Parathyroid adenoma (tissue), 2 donors: ENCODE results near the gene ELL.

Experiments used
- H2AFZ ChIP-seq: fragments of 300-600 bp; sonication (generic); one replicate; pipeline ENCODE4 v1.7.0; 2017; ENCODE audit warnings: antibody characterized with exemption, mild to moderate bottlenecking
- H3K27ac ChIP-seq: fragments of 300-600 bp; sonication (generic); one replicate; pipeline ENCODE4 v1.7.0; 2017
- H3K27me3 ChIP-seq: fragments of 300-600 bp; sonication (generic); one replicate; pipeline ENCODE4 v1.7.0; 2017; ENCODE audit warnings: low read length; ENCODE audit not compliant: control insufficient read depth, insufficient read depth
- H3K36me3 ChIP-seq: fragments of 300-600 bp; sonication (generic); one replicate; pipeline ENCODE4 v1.7.0; 2017; ENCODE audit warnings: low read length; ENCODE audit not compliant: control insufficient read depth, insufficient read depth
- H3K4me1 ChIP-seq: fragments of 300-600 bp; sonication (generic); one replicate; pipeline ENCODE4 v1.7.0; 2017; ENCODE audit warnings: control low read depth
- H3K4me2 ChIP-seq: fragments of 300-600 bp; sonication (generic); one replicate; pipeline ENCODE4 v1.7.0; 2017; ENCODE audit warnings: low read length
- H3K4me3 ChIP-seq: fragments of 300-600 bp; sonication (generic); one replicate; pipeline ENCODE4 v1.7.0; 2017; ENCODE audit warnings: low read depth, low read length
- H3K79me2 ChIP-seq: fragments of 300-600 bp; sonication (generic); one replicate; pipeline ENCODE4 v1.7.0; 2017; ENCODE audit warnings: control low read depth
- H3K9ac ChIP-seq: fragments of 300-600 bp; sonication (generic); one replicate; pipeline ENCODE4 v1.7.0; 2017; ENCODE audit warnings: mild to moderate bottlenecking
- H3K9me3 ChIP-seq: fragments of 300-600 bp; sonication (generic); one replicate; pipeline ENCODE4 v1.7.0; 2017; ENCODE audit warnings: low read length; ENCODE audit not compliant: control insufficient read depth
- TF ChIP-seq, protein P1 (sequence below): fragments of 300-600 bp; sonication (generic); IDR thresholded peaks from one replicate; pipeline ENCODE4 v1.7.0; 2017; ENCODE audit warnings: antibody characterized with exemption, mild to moderate bottlenecking
- donor health status: primary hyperparathyroidism.

The ELL gene

DNA sequence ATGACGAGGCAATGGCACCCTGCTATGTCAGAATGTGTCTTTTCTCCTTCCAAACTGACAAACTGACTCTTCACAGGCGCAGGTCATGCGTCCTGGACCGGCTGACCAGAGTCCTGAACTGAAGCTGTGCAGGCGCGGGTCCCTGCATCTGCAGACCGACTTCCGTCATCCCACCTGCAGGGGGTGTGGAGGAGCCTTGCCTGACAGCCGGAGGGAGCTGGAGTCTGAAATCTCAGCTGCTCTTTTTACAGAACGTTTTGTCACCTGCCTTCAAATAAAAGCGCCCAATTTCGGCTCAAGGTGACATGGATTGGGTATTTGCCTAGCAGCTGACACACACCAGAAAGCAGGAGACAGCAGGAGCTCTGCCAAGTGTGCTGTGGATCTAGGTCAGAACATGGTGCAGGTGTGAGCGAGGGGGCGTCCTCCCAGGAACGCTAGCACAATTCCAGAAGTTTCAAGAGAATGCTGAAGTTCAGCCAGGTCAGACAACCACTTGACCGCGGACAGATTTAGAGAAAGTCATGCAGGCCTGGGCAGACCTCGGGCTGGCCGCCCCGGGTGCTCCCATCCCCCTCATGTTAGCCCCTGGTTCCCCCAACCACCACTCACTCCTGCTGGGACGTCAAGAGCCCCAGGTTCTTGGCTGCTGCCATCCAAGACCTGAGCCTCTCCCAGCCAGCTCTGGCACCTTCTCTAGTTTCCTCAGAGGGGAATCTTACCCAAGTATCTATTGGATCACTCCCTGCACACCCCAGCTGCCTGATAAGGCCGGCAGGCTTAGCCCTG is 32.8 kb downstream of the ELL start:
- Histone ChIP-seq H3K27ac (no peak overlapping the region), H3K79me2 (peaks cover 86% of the 10 kb centered on the region), H3K4me1 (peaks cover 28% of the 10 kb centered on the region)

DNA sequence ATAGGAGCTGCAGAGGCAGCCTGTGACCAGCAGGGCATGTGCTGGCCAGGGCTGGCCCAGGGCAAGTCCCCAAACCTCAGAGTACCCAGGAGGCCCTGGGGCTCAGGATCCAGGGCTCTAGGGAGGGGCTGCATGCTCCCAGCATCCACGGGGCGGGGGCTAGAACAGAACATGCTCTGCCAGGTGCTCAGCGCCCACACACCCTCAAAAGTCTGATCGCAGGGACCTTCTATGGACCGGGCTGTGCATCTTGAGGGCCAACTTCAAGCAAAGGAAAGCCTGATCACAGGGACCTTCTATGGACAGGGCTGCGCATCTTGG is 33.5 kb downstream of the ELL start:
- H3K9ac ChIP-seq, result no peak overlapping the region
- H2AFZ ChIP-seq, result no peak overlapping the region
- H3K27ac ChIP-seq, result no peak overlapping the region
- no peaks in the 10 kb centered on the region for H3K36me3 ChIP-seq
- peaks cover 28% of the 10 kb centered on the region for H3K4me1 ChIP-seq
- H3K9me3 ChIP-seq, result no peaks in the 10 kb centered on the region
- TF ChIP-seq, protein P1, sequence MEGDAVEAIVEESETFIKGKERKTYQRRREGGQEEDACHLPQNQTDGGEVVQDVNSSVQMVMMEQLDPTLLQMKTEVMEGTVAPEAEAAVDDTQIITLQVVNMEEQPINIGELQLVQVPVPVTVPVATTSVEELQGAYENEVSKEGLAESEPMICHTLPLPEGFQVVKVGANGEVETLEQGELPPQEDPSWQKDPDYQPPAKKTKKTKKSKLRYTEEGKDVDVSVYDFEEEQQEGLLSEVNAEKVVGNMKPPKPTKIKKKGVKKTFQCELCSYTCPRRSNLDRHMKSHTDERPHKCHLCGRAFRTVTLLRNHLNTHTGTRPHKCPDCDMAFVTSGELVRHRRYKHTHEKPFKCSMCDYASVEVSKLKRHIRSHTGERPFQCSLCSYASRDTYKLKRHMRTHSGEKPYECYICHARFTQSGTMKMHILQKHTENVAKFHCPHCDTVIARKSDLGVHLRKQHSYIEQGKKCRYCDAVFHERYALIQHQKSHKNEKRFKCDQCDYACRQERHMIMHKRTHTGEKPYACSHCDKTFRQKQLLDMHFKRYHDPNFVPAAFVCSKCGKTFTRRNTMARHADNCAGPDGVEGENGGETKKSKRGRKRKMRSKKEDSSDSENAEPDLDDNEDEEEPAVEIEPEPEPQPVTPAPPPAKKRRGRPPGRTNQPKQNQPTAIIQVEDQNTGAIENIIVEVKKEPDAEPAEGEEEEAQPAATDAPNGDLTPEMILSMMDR, result peak; percentile 19
- peaks cover 86% of the 10 kb centered on the region for H3K79me2 ChIP-seq
- H3K4me2 ChIP-seq, result no peak overlapping the region
- H3K4me3 ChIP-seq, result no peak overlapping the region
- H3K27me3 ChIP-seq, result no peaks in the 10 kb centered on the region

More for the DNA sequence above, 32.8 kb downstream of the ELL start:
- H3K36me3 ChIP-seq, result no peaks in the 10 kb centered on the region
- H3K4me2 ChIP-seq, result no peak overlapping the region
- H3K9ac ChIP-seq, result no peak overlapping the region
- H3K9me3 ChIP-seq, result no peaks in the 10 kb centered on the region
- TF ChIP-seq, protein P1, result peak; percentile 56
- H3K27me3 ChIP-seq, result no peaks in the 10 kb centered on the region
- H2AFZ ChIP-seq, result no peak overlapping the region
- H3K4me3 ChIP-seq, result no peak overlapping the region

DNA sequence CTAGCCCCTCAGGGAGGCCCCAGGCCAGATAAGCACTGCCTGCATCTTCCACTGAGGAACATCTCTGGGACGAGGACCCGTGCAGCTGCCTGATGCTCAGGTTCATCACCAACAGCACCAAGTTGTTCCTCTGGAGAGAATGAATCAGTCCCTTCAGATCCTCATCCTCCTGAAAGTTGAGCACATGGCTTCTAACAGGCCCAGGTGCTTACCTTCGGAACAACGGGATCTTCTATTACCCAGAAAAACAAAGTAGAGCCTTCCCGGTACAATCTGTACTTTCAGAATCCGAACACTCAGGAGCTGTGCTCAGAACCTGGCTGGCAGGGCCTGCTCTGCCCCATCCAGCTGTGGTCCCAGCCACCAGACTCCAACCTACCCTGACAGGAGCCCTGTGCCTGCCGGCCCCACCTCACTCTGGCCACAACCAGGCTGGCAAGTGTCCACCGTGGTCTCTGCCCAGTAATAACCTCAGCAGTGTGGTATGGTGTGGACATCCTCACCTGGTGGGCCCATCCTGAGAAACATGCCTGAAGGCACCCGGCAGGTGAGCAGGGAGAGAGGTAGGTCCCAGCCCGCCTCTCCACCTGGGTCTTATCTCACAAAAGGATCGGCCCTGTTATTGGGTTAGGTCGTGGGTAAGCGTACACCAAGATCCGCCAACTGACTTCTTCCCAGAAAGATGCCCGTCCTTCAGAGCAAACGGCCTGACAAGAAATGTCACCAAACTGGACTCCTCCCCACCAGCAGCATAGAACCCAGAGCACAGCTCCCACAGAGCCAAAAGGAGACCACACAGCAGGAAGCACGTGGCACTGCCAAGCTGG is 34.1 kb downstream of the ELL start:
- no peaks in the 10 kb centered on the region for H3K27me3 ChIP-seq
- no peak overlapping the region for H3K4me3 ChIP-seq
- TF ChIP-seq, protein P1, result no peak
- no peak overlapping the region for H2AFZ ChIP-seq
- no peaks in the 10 kb centered on the region for H3K9me3 ChIP-seq
- H3K36me3 ChIP-seq, result no peaks in the 10 kb centered on the region
- no peak overlapping the region for H3K27ac ChIP-seq
- H3K4me1 ChIP-seq, result peaks cover 28% of the 10 kb centered on the region
- H3K9ac ChIP-seq, result no peak overlapping the region
- H3K4me2 ChIP-seq, result no peak overlapping the region
- H3K79me2 ChIP-seq, result peaks cover 84% of the 10 kb centered on the region

DNA sequence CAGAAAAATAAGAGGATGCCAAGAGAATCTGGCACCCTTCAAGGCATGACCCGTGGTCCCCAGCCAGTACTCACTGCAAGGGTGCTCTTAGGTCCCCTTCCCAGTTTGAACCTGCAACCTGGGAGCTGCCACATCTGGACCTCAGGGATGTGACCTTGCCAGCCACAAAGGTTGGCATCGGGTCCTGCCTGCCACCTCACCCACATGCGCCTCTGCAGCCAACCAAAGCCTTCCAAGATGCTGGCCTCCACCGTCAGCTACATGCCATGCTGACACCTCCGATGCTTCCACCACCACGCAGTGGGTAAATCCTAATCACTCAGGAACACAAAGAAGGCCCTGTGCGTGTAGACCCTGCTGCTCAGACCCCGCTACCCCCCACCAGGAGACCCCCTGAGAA is 35.1 kb downstream of the ELL start:
- Histone ChIP-seq H3K79me2 (peaks cover 79% of the 10 kb centered on the region), H3K9ac (no peak overlapping the region), H3K9me3 (no peaks in the 10 kb centered on the region), H3K4me3 (no peak overlapping the region), H2AFZ (no peak overlapping the region), H3K27me3 (no peaks in the 10 kb centered on the region), H3K4me2 (no peak overlapping the region), H3K36me3 (no peaks in the 10 kb centered on the region), H3K4me1 (peaks cover 28% of the 10 kb centered on the region), H3K27ac (no peak overlapping the region)
- TF ChIP-seq, protein P1, result no peak
